GM23338 (cell line): ENCODE data around the gene KRTAP4-9.

ENCODE experiments used
- CREB1 ChIP-seq: fragments of 250-450 bp; sonication (Bioruptor Pico); IDR thresholded peaks from 2 replicates; pipeline ENCODE4 v1.5.0; 2020; ENCODE audit warnings: low read depth, mild to moderate bottlenecking, moderate library complexity
- CTCF ChIP-seq, 2 experiments: fragments of 200-600 bp in 1 of 2; sonication (generic) in 1 of 2; conservative IDR thresholded peaks; 2 replicates each; pipeline versions ENCODE4 v1.5.1 to v1.6.1; 2016 to 2017; ENCODE audit warnings: antibody characterized with exemption in 2 of 2, low read depth in 2 of 2, mild to moderate bottlenecking in 2 of 2, moderate library complexity in 1 of 2
- ETS1 ChIP-seq: IDR thresholded peaks from 2 replicates; pipeline ENCODE4 v1.6.1; 2016; ENCODE audit warnings: antibody characterized with exemption
- EZH2 ChIP-seq: fragments of 200-600 bp; sonication (generic); IDR thresholded peaks from one replicate; pipeline ENCODE4 v1.8.0; 2017; ENCODE audit warnings: antibody characterized with exemption, mild to moderate bottlenecking, low read depth; ENCODE audit not compliant: unreplicated experiment
- JUNB ChIP-seq: IDR thresholded peaks from one replicate; pipeline ENCODE4 v1.6.1; 2016; ENCODE audit warnings: antibody characterized with exemption; ENCODE audit not compliant: unreplicated experiment
- POLR2AphosphoS5 ChIP-seq: IDR thresholded peaks from 2 replicates; pipeline ENCODE4 v1.6.1; 2016; ENCODE audit warnings: antibody characterized with exemption, low read depth
- REST ChIP-seq: IDR thresholded peaks from one replicate; pipeline ENCODE4 v1.6.1; 2018; ENCODE audit warnings: antibody characterized with exemption; ENCODE audit not compliant: unreplicated experiment
- ZNF331 ChIP-seq: fragments of 250-450 bp; sonication (Bioruptor Pico); IDR thresholded peaks from 2 replicates; pipeline ENCODE4 v1.5.0; 2020; ENCODE audit warnings: low read depth, mild to moderate bottlenecking, moderate library complexity

GRCh38 chr17:41144846-41145245, 39.7 kb downstream of the KRTAP4-9 start:
- TF ChIP-seq CTCF (conservative IDR thresholded peaks at IDR 0.05; ENCODE audit: low read depth in 2 of 2) = no peak
- no peak for TF ChIP-seq EZH2
- TF ChIP-seq ZNF331 (CRISPR knock-in tag) = no peak
- TF ChIP-seq CREB1 (CRISPR knock-in tag) = no peak
- TF ChIP-seq POLR2AphosphoS5 = no peak
- no peak for TF ChIP-seq REST
- no peak for TF ChIP-seq JUNB
- no peak for TF ChIP-seq ETS1
